ENCODE measurements around the gene GNAQ.

DNA sequence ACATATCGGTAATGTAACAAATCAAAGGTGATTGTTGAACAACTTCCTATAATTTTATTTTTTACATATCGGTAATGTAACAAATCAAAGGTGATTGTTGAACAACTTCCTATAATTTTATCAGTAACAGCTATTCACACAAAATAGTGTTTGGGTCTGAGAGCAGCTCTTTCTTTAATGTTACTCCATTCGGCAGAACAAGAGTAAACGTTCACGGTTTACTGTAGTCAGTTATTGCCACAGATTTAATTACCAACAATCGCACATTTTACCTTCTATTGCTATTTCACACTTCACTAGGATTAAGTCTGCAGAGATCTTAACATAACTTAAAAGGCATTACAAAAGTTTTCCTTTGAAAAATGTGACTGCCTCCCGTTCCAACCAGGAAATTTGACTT is 6.4 kb downstream of the GNAQ start:
- no peak for TF ChIP-seq TAF1 (IDR thresholded peaks at IDR 0.05; ENCODE audit: borderline replicate concordance, insufficient read depth, low read length)
- TF ChIP-seq REST (IDR thresholded peaks at IDR 0.05; ENCODE audit: insufficient read depth in 1 of 2, low read depth in 2 of 2, low read length in 2 of 2) = no peak
- TF ChIP-seq POLR2AphosphoS5 (IDR thresholded peaks at IDR 0.05; ENCODE audit: low read depth, low read length) = no peak
- TF ChIP-seq FOXP2 (optimal IDR thresholded peaks at IDR 0.05; ENCODE audit: borderline replicate concordance, extremely low read depth, extremely low read length, insufficient read depth) = no peak
- no peak for TF ChIP-seq SIN3A (IDR thresholded peaks at IDR 0.05; ENCODE audit: borderline replicate concordance, insufficient read depth, low read length)

Measured in PFSK-1 (cell line).